Measurements from ENCODE around the gene GNAT1. TPM values are rescaled to one million over a fixed set of nuclear protein-coding genes. Genes with fewer than 3 reads are reported as not detected.

Gene GNAT1
- total RNA-seq, 2 donors from 2014 or later = 0.54 TPM; not detected in 1

DNA sequence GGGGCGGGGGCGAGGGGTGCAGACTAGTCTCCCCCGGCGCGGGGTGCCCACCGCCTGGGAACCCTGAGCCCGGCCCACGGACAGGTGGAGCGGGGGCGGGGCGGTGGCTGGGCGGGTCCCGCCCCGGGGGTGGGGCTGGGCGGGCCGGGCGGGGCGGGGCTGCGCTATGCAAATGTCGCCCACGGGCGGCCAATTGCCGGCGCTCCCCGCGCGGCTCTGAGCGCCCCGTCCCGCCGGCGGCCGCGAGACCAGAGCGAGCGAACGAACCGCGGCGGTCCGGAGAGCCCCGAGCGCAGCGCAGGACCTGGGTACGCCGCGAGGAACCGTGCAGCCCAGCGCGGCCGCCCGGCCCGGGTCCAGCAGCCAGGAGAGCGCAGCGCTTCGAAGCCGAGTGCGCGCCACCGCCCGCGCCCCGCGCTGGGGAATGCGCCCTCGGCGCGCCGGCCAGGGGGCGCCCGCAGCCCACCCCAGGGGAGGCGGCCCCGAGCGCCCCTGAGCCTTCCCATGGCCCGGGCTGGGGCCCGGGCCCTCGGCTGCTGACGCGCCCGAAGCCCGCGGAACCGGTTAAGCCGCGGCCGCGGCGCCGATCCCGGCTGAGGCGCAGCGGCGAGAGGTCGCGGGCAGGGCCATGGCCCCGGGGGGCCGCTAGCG is 36.4 kb upstream of the GNAT1 start, which contains the start of gene SEMA3F:
Gene SEMA3F, plus strand, starts transcription at position 485 of the 651 bp plus-strand sequence. CDS start 4,299 bp downstream, outside the sequence.
- DNase-seq (ENCODE audit: low spot score) = no peak
- Histone ChIP-seq H3K27ac (no peak within 1 kb of the TSS), H3K4me1 (ENCODE audit: control insufficient read depth in 1 of 2, low read depth in 2 of 2) (peaks cover 12 to 74% of the 10 kb centered on the region in 2 donors), H3K36me3 (no peaks in the 10 kb centered on the region), H3K4me3 (peak within 1 kb of the TSS; percentile 69), H3K9me3 (no peaks in the 10 kb centered on the region), H3K27me3 (replicated peaks; ENCODE audit: insufficient read depth) (no peaks in the 10 kb centered on the region)
- peak; percentile 32 for ATAC-seq (ENCODE audit: insufficient number of reproducible peaks, low FRiP score, low read depth)
- TF ChIP-seq, protein P1, sequence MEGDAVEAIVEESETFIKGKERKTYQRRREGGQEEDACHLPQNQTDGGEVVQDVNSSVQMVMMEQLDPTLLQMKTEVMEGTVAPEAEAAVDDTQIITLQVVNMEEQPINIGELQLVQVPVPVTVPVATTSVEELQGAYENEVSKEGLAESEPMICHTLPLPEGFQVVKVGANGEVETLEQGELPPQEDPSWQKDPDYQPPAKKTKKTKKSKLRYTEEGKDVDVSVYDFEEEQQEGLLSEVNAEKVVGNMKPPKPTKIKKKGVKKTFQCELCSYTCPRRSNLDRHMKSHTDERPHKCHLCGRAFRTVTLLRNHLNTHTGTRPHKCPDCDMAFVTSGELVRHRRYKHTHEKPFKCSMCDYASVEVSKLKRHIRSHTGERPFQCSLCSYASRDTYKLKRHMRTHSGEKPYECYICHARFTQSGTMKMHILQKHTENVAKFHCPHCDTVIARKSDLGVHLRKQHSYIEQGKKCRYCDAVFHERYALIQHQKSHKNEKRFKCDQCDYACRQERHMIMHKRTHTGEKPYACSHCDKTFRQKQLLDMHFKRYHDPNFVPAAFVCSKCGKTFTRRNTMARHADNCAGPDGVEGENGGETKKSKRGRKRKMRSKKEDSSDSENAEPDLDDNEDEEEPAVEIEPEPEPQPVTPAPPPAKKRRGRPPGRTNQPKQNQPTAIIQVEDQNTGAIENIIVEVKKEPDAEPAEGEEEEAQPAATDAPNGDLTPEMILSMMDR (IDR thresholded peaks at IDR 0.05) = no peak

- Histone ChIP-seq H3K4me3 (peak overlapping the region; percentile 69), H3K36me3 (no peaks in the 10 kb centered on the region), H3K27ac (no peak overlapping the region), H3K4me1 (ENCODE audit: control insufficient read depth in 1 of 2, low read depth in 2 of 2) (peaks cover 12 to 74% of the 10 kb centered on the region in 2 donors), H3K9me3 (no peaks in the 10 kb centered on the region), H3K27me3 (replicated peaks; ENCODE audit: insufficient read depth) (no peaks in the 10 kb centered on the region)
- TF ChIP-seq, protein P1 (IDR thresholded peaks at IDR 0.05) = no peak
- ATAC-seq (ENCODE audit: insufficient number of reproducible peaks, low FRiP score, low read depth) (no peak), DNase-seq (ENCODE audit: low spot score) (no peak)
Observed at GRCh38 chr3:50155491-50155878, 35.9 kb upstream of the GNAT1 start.

GRCh38 chr3:50155891-50156290 is 35.5 kb upstream of the GNAT1 start:
- H3K27ac ChIP-seq = no peak overlapping the region
- DNase-seq (ENCODE audit: low spot score) = no peak
- TF ChIP-seq, protein P1 (IDR thresholded peaks at IDR 0.05) = no peak
- no peak for ATAC-seq (ENCODE audit: insufficient number of reproducible peaks, low FRiP score, low read depth)
- peak overlapping the region; percentile 69 for H3K4me3 ChIP-seq
- no peaks in the 10 kb centered on the region for H3K27me3 ChIP-seq (replicated peaks; ENCODE audit: insufficient read depth)
- H3K9me3 ChIP-seq = no peaks in the 10 kb centered on the region
- H3K36me3 ChIP-seq = no peaks in the 10 kb centered on the region
- peaks cover 12 to 74% of the 10 kb centered on the region in 2 donors for H3K4me1 ChIP-seq (ENCODE audit: control insufficient read depth in 1 of 2, low read depth in 2 of 2)

DNA sequence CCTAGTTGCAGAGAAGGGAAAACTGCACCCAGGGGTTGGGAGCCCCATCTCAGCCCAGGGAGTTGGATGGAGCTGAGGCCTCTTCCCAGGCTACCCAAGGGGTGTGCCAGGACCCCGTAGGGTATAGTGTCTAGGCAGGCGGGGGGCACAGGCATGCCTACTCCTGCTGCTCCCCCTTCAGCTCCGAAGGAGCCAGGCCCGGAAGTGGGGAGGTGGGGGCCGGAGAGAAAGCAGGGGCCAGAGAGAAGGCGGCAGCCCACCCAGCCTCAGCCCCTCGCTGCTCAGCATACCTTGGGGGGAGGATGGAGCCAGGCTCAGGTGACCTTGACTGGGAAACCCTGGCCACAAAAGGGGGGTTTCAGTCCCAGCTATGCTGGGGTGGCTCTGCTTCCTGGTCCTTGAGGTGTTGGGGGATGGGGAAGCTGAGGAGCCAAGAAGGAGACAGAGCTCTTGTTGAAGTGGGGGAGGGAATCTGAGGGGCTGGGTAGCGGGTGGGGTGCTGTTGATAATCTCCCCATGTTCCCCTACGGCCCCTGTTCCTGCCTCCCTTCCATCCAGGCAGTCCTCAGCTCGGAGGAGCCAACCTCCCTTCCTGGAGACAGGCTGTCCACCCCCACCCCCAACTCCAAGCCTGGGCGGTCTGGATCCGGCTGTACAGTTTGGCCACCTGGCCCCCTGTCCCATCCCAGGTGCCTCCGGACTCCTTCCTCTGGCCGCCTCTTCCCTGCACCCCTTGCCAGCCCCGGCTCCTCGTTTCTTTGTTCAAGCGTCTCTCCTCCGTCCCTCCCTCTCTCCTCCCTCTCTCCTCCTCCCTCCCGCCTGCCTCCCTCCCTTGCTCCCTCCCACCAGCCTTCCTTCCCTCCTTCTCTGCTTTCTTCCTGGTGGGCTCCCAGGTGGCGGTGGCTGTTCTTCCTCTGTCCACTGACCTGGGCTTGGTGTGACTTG is 34.6 kb upstream of the GNAT1 start:
- Histone ChIP-seq H3K4me1 (ENCODE audit: control insufficient read depth in 1 of 2, low read depth in 2 of 2) (peaks cover 16 to 70% of the 10 kb centered on the region in 2 donors), H3K36me3 (no peaks in the 10 kb centered on the region), H3K27ac (peak overlapping the region; percentile 64 to 72), H3K4me3 (peak overlapping the region; percentile 69), H3K9me3 (no peaks in the 10 kb centered on the region), H3K27me3 (replicated peaks; ENCODE audit: insufficient read depth) (no peaks in the 10 kb centered on the region)
- DNase-seq (ENCODE audit: low spot score) (no peak), ATAC-seq (ENCODE audit: insufficient number of reproducible peaks, low FRiP score, low read depth) (no peak)
- TF ChIP-seq, protein P1 (IDR thresholded peaks at IDR 0.05) = no peak
